HG02798 (cell line): ENCODE results near the gene PM20D2.

Experiments
- ATAC-seq: cut with Tn5 transposase; IDR thresholded peaks from one replicate; pipeline ENCODE4 v1.9.1; 2021; ENCODE audit warnings: mild to moderate bottlenecking; ENCODE audit not compliant: unreplicated experiment, poor library complexity

The PM20D2 gene

DNA sequence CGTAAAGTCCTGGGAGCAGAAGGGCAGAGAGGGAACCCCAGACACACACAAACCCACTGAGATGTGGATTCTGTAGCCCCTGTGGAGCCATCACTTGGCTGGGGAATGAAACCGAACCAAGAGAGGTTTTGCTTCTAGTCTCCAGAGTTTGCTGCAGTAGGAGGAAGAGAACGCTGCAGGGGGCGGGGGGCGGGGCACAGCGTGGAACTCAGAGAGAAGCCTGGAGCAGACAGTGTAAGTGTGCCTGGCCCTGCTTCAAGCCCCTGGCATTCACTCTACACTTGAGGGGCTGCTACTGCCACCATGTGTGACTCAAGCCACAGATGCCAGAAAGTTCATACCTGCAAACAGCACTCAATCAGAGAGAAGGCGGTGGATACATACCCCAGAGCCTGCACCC is 52.4 kb downstream of the PM20D2 start:
- ATAC-seq, result no peak

DNA sequence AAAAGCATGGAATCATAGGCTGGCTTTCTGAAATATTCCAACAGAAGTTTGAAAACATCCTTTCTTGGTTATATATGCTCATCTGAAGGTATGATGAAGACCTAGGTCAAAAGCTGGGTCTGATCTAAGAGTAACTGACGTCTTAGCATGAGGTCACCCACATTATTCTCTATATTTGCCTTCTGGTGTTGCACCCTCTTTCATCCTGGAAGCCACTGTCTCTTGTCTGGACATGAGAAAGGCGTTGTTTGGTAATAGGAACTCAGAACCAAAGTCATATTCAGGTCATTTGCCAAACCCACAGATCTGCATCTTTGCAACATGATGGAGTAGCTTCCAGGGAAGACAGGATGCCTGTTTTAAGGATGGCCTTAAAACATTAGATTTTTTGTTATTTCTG is 53.7 kb downstream of the PM20D2 start:
- ATAC-seq, result no peak

DNA sequence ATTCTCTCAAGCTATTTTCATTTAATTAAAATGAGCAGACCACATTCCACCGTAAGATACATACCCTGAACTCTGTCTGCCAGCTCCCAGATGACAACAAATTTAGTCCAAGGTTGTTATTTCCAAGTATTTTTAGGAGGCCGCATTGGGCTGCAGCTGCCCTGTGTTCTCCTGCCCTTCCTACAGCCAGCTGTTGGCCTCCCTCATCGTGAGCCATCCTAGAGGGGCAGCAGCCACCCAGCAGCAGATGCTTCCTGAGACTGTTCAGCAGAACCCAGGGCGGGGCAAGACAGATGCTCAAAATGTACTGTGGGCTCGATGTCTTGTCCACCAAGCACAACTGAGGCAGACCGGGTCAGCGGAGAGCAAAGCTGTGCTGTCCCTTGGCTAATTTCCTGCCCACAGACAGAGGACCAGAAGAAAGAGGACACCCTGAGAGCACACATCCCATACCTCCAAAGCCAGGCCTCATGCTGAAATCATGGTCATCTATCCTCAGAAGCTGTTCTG is 54.9 kb downstream of the PM20D2 start:
- no peak for ATAC-seq

DNA sequence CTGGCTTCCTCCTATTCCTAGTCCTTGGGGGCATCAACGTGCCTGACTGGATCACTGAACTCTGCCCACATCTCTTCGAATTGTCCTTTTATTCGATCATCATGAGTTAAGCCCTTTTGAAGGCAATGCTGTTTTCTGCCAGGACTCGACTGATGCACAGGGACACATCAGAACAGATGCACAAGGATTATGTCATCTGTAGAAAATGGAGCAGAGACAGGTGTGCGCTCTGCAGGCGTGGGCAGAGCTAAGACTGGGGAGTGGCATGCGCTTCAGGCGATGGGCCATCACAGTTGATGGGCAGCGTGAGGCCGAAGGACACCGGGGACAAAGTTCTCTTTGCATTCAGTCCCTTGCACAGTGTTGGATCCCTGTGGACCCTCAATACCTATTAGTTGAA is 58.2 kb downstream of the PM20D2 start:
- no peak for ATAC-seq

DNA sequence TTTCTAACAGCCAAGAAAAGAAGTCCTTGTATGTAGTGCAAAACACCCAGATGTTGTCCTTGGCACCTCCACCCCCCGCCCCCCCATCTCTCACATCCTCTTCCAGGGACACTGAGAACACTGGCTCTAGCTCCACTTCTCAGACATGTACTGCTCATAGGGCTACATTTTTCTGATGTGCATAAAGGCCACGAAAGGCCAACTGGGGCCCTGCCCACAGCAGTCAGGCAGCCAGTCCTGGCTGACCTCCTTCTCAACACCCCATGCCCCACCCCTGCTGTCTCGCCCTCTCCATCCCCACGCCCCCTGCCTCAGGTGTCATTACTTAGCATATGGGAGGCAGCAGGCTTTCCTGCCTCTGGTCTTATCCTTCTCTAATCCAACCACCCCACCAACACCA is 60.0 kb downstream of the PM20D2 start:
- no peak for ATAC-seq

DNA sequence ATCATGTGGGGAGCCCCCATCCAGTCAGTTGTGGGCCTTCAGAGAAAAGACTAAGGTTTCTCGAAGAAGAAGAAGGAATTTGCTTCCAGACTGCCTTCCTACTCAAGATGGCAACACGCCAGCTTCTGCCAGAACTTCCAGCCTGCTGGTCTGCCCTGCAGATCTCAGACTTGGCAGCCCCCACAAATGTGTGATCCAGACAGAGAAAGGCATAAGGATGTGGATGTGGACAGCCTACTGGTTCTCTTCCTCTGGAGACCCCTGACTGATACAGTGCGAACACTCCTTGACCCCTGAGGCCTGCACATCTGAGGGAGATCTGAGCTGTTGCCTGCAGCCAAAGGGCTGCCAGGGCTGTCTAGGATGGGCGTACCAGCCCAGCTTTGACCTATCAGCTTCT is 62.7 kb downstream of the PM20D2 start:
- ATAC-seq, result no peak

DNA sequence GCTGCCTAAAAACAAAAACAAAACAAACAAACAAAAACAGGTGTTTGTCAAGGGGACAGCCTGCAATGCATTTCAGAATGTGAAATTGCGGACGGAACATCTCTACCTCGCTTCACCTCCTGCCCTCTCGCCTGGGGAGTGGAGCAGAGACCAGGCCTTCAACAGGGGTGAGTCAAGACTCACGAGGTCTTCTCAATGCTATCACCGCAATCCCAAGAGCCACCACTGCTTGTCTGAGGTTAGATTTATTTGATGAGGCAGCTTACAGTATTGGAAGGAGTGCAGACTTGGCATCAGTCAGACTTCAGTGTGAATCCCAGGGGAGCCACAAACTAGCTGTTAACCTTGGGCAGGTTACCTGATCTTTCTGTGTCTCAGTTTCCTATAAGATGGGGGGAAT is 63.6 kb downstream of the PM20D2 start:
- no peak for ATAC-seq

DNA sequence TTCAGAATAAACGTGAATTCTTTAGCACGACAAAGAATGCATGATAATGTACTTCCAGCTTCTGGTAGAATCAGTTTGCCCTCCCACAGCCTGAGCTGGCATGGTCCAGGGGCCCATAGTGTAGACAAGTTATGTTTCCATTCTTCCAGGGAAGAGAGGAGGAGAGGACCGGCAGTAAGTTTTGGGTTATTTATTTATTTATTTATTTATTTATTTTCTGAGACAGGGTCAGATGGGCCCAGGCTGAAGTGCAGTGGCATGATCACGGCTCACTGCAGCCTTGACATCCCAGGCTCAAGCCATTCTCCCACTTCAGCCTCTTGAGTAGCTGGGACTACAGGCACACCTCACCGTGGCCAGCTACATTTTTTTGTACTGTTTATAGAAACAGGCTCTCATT is 66.6 kb downstream of the PM20D2 start:
- no peak for ATAC-seq

DNA sequence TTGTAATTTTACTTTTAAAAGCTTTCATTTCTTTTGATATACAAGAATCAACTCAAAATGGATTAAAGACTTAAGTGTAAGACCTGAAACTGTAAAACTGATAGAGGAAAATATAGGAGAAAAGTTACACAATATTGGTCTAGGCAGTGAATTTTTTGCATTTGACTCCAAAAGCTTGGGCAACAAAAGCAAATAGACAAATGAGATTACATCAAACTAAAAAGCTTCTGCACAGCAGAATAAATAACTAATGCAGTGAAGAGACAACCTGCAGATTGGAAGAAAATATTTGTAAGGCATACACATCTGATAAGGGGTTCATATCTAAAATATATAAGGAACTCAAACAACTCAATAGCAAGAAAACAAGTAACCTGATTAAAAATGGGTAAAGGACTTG is 68.3 kb downstream of the PM20D2 start:
- no peak for ATAC-seq
